ENCODE results near the gene WIZ.

WIZ gene

GRCh38 chr19:15399234-15399515 is 50.6 kb downstream of the WIZ start:
- H2BK5ac ChIP-seq (ENCODE audit: low read depth, low read length, poor library complexity, severe bottlenecking) = no peak overlapping the region
- peaks cover 78 to 89% of the 10 kb centered on the region in 2 experiments for H3K36me3 ChIP-seq (ENCODE audit: control insufficient read depth in 1 of 2, insufficient read depth in 2 of 2, low read depth in 1 of 2, low read length in 2 of 2)
- H2BK15ac ChIP-seq (ENCODE audit: low read depth, poor library complexity, severe bottlenecking) = no peak overlapping the region
- no peak overlapping the region for H3K9ac ChIP-seq (ENCODE audit: low read length)
- no peak overlapping the region for H2AK5ac ChIP-seq (ENCODE audit: low read length, severe bottlenecking)
- H3K27me3 ChIP-seq (ENCODE audit: control insufficient read depth in 1 of 2, insufficient read depth in 1 of 2, low read length in 2 of 2) = no peaks in the 10 kb centered on the region
- H3K4me2 ChIP-seq (ENCODE audit: low read length, poor library complexity, severe bottlenecking) = no peak overlapping the region
- H3K4ac ChIP-seq (ENCODE audit: low read depth in 1 of 2, low read length in 2 of 2) = no peak overlapping the region
- no peak overlapping the region for H3K27ac ChIP-seq (ENCODE audit: low read length, poor library complexity, severe bottlenecking)
- peaks cover 15% of the 10 kb centered on the region for H3K4me1 ChIP-seq (ENCODE audit: control insufficient read depth, insufficient read depth, low read depth, low read length)
- H4K8ac ChIP-seq (ENCODE audit: low read length) = no peak overlapping the region
- H3K14ac ChIP-seq (ENCODE audit: low read length in 2 of 2) = no peak overlapping the region
- WGBS = 99% methylated on average over 8 of the region's 8 CpGs
- H2BK12ac ChIP-seq (ENCODE audit: low read length in 2 of 2) = no peak overlapping the region
- H3K4me3 ChIP-seq (ENCODE audit: insufficient read depth in 1 of 2, low read depth in 1 of 2, low read length in 2 of 2) = no peak overlapping the region
- H3K18ac ChIP-seq (ENCODE audit: low read depth in 1 of 2, low read length in 2 of 2) = no peak overlapping the region
- no peaks in the 10 kb centered on the region for H3K9me3 ChIP-seq (ENCODE audit: control insufficient read depth, low read length)
- no peak for DNase-seq
- H3K23ac ChIP-seq (ENCODE audit: low read length in 2 of 2) = no peak overlapping the region
- no peak overlapping the region for H2BK120ac ChIP-seq (ENCODE audit: low read depth, low read length)
- H4K91ac ChIP-seq (ENCODE audit: low read length) = no peak overlapping the region
- H3K79me1 ChIP-seq (replicated peaks; ENCODE audit: low read length, poor library complexity, severe bottlenecking) = peaks cover 40% of the 10 kb centered on the region
- no peak overlapping the region for H2AFZ ChIP-seq (ENCODE audit: low read depth, low read length)

- no peak overlapping the region for H2BK5ac ChIP-seq (ENCODE audit: low read depth, low read length, poor library complexity, severe bottlenecking)
- H2BK120ac ChIP-seq (ENCODE audit: low read depth, low read length) = no peak overlapping the region
- no peaks in the 10 kb centered on the region for H3K9me3 ChIP-seq (ENCODE audit: control insufficient read depth, low read length)
- no peak overlapping the region for H3K9ac ChIP-seq (ENCODE audit: low read length)
- H3K27me3 ChIP-seq (ENCODE audit: control insufficient read depth in 1 of 2, insufficient read depth in 1 of 2, low read length in 2 of 2) = no peaks in the 10 kb centered on the region
- 97% methylated on average over 50 of the region's 50 CpGs for WGBS
- no peak overlapping the region for H3K4ac ChIP-seq (ENCODE audit: low read depth in 1 of 2, low read length in 2 of 2)
- H3K36me3 ChIP-seq (ENCODE audit: control insufficient read depth in 1 of 2, insufficient read depth in 2 of 2, low read depth in 1 of 2, low read length in 2 of 2) = peaks cover 81 to 86% of the 10 kb centered on the region in 2 experiments
- H3K14ac ChIP-seq (ENCODE audit: low read length in 2 of 2) = no peak overlapping the region
- no peak overlapping the region for H3K4me2 ChIP-seq (ENCODE audit: low read length, poor library complexity, severe bottlenecking)
- H3K79me1 ChIP-seq (replicated peaks; ENCODE audit: low read length, poor library complexity, severe bottlenecking) = peaks cover 40% of the 10 kb centered on the region
- H2BK15ac ChIP-seq (ENCODE audit: low read depth, poor library complexity, severe bottlenecking) = no peak overlapping the region
- H3K18ac ChIP-seq (ENCODE audit: low read depth in 1 of 2, low read length in 2 of 2) = no peak overlapping the region
- no peak for DNase-seq
- H2AK5ac ChIP-seq (ENCODE audit: low read length, severe bottlenecking) = no peak overlapping the region
- H3K4me3 ChIP-seq (ENCODE audit: insufficient read depth in 1 of 2, low read depth in 1 of 2, low read length in 2 of 2) = no peak overlapping the region
- no peak overlapping the region for H2BK12ac ChIP-seq (ENCODE audit: low read length in 2 of 2)
- no peak overlapping the region for H2AFZ ChIP-seq (ENCODE audit: low read depth, low read length)
- no peak overlapping the region for H3K23ac ChIP-seq (ENCODE audit: low read length in 2 of 2)
- no peak overlapping the region for H4K91ac ChIP-seq (ENCODE audit: low read length)
- H4K8ac ChIP-seq (ENCODE audit: low read length) = no peak overlapping the region
- peaks cover 12% of the 10 kb centered on the region for H3K4me1 ChIP-seq (ENCODE audit: control insufficient read depth, insufficient read depth, low read depth, low read length)
- H3K27ac ChIP-seq (ENCODE audit: low read length, poor library complexity, severe bottlenecking) = no peak overlapping the region
These were observed 51.1 kb downstream of the WIZ start for GRCh38 chr19:15398501-15399233.

- H3K36me3 ChIP-seq (ENCODE audit: control insufficient read depth in 1 of 2, insufficient read depth in 2 of 2, low read depth in 1 of 2, low read length in 2 of 2) = peaks cover 79% of the 10 kb centered on the region in 2 experiments
- H2BK120ac ChIP-seq (ENCODE audit: low read depth, low read length) = no peak overlapping the region
- no peak overlapping the region for H2AFZ ChIP-seq (ENCODE audit: low read depth, low read length)
- H3K27ac ChIP-seq (ENCODE audit: low read length, poor library complexity, severe bottlenecking) = no peak overlapping the region
- H3K27me3 ChIP-seq (ENCODE audit: control insufficient read depth in 1 of 2, insufficient read depth in 1 of 2, low read length in 2 of 2) = no peaks in the 10 kb centered on the region
- no peak overlapping the region for H3K4me3 ChIP-seq (ENCODE audit: insufficient read depth in 1 of 2, low read depth in 1 of 2, low read length in 2 of 2)
- peaks cover 40% of the 10 kb centered on the region for H3K79me1 ChIP-seq (replicated peaks; ENCODE audit: low read length, poor library complexity, severe bottlenecking)
- WGBS = 97% methylated on average over 11 of the region's 11 CpGs
- no peak overlapping the region for H2BK12ac ChIP-seq (ENCODE audit: low read length in 2 of 2)
- no peak overlapping the region for H3K9ac ChIP-seq (ENCODE audit: low read length)
- H4K91ac ChIP-seq (ENCODE audit: low read length) = no peak overlapping the region
- H3K4me2 ChIP-seq (ENCODE audit: low read length, poor library complexity, severe bottlenecking) = no peak overlapping the region
- H2BK5ac ChIP-seq (ENCODE audit: low read depth, low read length, poor library complexity, severe bottlenecking) = no peak overlapping the region
- H3K14ac ChIP-seq (ENCODE audit: low read length in 2 of 2) = no peak overlapping the region
- H4K8ac ChIP-seq (ENCODE audit: low read length) = no peak overlapping the region
- H3K18ac ChIP-seq (ENCODE audit: low read depth in 1 of 2, low read length in 2 of 2) = no peak overlapping the region
- H2AK5ac ChIP-seq (ENCODE audit: low read length, severe bottlenecking) = no peak overlapping the region
- no peak overlapping the region for H3K23ac ChIP-seq (ENCODE audit: low read length in 2 of 2)
- no peak overlapping the region for H2BK15ac ChIP-seq (ENCODE audit: low read depth, poor library complexity, severe bottlenecking)
- no peak overlapping the region for H3K4ac ChIP-seq (ENCODE audit: low read depth in 1 of 2, low read length in 2 of 2)
- peaks cover 5% of the 10 kb centered on the region for H3K4me1 ChIP-seq (ENCODE audit: control insufficient read depth, insufficient read depth, low read depth, low read length)
- no peaks in the 10 kb centered on the region for H3K9me3 ChIP-seq (ENCODE audit: control insufficient read depth, low read length)
- no peak for DNase-seq
These were observed 52.0 kb downstream of the WIZ start for GRCh38 chr19:15397782-15398181.

- Histone ChIP-seq H3K4me3 (ENCODE audit: insufficient read depth in 1 of 2, low read depth in 1 of 2, low read length in 2 of 2) (no peak overlapping the region), H2AFZ (ENCODE audit: low read depth, low read length) (no peak overlapping the region), H2BK5ac (ENCODE audit: low read depth, low read length, poor library complexity, severe bottlenecking) (no peak overlapping the region), H3K9ac (ENCODE audit: low read length) (no peak overlapping the region), H2BK120ac (ENCODE audit: low read depth, low read length) (no peak overlapping the region), H3K4me1 (ENCODE audit: control insufficient read depth, insufficient read depth, low read depth, low read length) (peaks cover 3% of the 10 kb centered on the region), H4K91ac (ENCODE audit: low read length) (no peak overlapping the region), H4K8ac (ENCODE audit: low read length) (no peak overlapping the region), H2BK12ac (ENCODE audit: low read length in 2 of 2) (no peak overlapping the region), H3K4me2 (ENCODE audit: low read length, poor library complexity, severe bottlenecking) (no peak overlapping the region), H3K27me3 (ENCODE audit: control insufficient read depth in 1 of 2, insufficient read depth in 1 of 2, low read length in 2 of 2) (no peaks in the 10 kb centered on the region), H3K9me3 (ENCODE audit: control insufficient read depth, low read length) (no peaks in the 10 kb centered on the region), H2BK15ac (ENCODE audit: low read depth, poor library complexity, severe bottlenecking) (no peak overlapping the region), H3K79me1 (replicated peaks; ENCODE audit: low read length, poor library complexity, severe bottlenecking) (peaks cover 40% of the 10 kb centered on the region), H3K27ac (ENCODE audit: low read length, poor library complexity, severe bottlenecking) (no peak overlapping the region), H2AK5ac (ENCODE audit: low read length, severe bottlenecking) (no peak overlapping the region), H3K36me3 (ENCODE audit: control insufficient read depth in 1 of 2, insufficient read depth in 2 of 2, low read depth in 1 of 2, low read length in 2 of 2) (peaks cover 74% of the 10 kb centered on the region in 2 experiments), H3K14ac (ENCODE audit: low read length in 2 of 2) (no peak overlapping the region), H3K4ac (ENCODE audit: low read depth in 1 of 2, low read length in 2 of 2) (no peak overlapping the region), H3K23ac (ENCODE audit: low read length in 2 of 2) (no peak overlapping the region), H3K18ac (ENCODE audit: low read depth in 1 of 2, low read length in 2 of 2) (no peak overlapping the region)
- 99% methylated on average over 6 of the region's 6 CpGs for WGBS
- DNase-seq = no peak
These were observed 52.5 kb downstream of the WIZ start for GRCh38 chr19:15397236-15397635.
